GM06990 (cell line): ENCODE measurements around the gene SLC12A5.

ENCODE experiments used
- DNase-seq: peaks from one replicate; pipeline ENCODE4 v3.0.0-alpha.2; 2011; ENCODE audit not compliant: insufficient read length; ENCODE audit errors: extremely low read depth
- H3K27me3 ChIP-seq: replicated peaks from 2 replicates; pipeline ENCODE4 v1.6.0; 2011; ENCODE audit warnings: low read length; ENCODE audit not compliant: control insufficient read depth, insufficient read depth
- H3K36me3 ChIP-seq: 2 replicates; pipeline ENCODE4 v1.5.1; 2011; ENCODE audit warnings: low read length; ENCODE audit not compliant: control insufficient read depth, insufficient read depth
- H3K4me3 ChIP-seq: replicated peaks from 2 replicates; pipeline ENCODE4 v1.5.1; 2011; ENCODE audit warnings: low read depth, mild to moderate bottlenecking, control low read depth, low read length
- TF ChIP-seq, protein P1 (sequence below): IDR thresholded peaks from 2 replicates; pipeline ENCODE4 v1.5.1; 2011; ENCODE audit warnings: low read length, control low read depth, mild to moderate bottlenecking, inconsistent platforms; ENCODE audit not compliant: insufficient read depth, poor library complexity, severe bottlenecking

The SLC12A5 gene

DNA sequence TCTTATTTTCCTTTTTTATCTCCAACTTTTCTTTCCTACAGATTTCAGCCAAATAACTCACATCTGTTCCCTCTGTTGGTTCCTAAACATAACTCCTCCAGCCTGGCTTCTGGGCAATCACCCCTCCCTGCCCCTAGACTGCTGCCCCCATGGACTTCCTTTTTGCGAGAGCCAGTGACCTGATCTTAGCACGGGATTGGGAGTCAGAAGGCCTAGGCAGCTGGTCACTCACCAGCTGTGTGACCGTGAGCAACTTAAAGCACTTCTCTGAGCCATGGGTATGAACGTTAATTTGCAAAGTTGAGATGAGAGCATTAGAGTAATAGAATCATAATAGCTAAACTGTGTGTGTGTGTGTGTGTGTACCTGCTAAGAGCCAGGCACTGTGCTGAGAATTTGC lies 24.8 kb upstream of the SLC12A5 start:
- TF ChIP-seq, protein P1, sequence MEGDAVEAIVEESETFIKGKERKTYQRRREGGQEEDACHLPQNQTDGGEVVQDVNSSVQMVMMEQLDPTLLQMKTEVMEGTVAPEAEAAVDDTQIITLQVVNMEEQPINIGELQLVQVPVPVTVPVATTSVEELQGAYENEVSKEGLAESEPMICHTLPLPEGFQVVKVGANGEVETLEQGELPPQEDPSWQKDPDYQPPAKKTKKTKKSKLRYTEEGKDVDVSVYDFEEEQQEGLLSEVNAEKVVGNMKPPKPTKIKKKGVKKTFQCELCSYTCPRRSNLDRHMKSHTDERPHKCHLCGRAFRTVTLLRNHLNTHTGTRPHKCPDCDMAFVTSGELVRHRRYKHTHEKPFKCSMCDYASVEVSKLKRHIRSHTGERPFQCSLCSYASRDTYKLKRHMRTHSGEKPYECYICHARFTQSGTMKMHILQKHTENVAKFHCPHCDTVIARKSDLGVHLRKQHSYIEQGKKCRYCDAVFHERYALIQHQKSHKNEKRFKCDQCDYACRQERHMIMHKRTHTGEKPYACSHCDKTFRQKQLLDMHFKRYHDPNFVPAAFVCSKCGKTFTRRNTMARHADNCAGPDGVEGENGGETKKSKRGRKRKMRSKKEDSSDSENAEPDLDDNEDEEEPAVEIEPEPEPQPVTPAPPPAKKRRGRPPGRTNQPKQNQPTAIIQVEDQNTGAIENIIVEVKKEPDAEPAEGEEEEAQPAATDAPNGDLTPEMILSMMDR: no peak
- H3K4me3 ChIP-seq: no peak overlapping the region
- no peaks in the 10 kb centered on the region for H3K36me3 ChIP-seq
- H3K27me3 ChIP-seq: no peaks in the 10 kb centered on the region
- DNase-seq: no peak

DNA sequence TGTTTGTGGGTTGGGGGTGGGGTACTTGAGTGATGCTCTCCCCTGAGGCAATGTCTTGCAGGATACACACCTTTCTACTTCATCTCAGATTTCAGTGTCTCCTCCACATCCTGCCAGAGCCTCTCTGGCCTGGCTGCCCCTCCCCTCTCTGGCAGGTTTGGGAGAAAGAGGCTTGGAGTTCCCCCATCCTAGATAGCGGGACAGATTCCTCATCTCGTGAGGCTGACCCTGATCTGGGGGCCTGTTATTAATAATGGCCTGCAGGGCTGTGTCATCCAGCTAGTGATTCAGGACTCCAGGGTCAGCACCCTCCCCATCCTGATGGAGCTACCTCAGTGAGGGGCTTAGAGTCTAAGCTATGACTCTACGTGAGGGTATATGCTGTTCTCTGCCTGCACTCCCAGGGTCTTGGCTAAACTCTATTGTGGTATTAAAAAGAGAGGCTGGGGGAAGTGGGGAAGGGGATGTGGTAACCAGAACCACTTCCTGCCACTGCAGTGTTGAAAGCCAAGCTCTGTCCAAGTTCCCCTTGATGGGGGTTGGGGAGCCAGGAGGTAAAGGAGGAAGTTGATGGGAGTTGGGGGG lies 24.0 kb upstream of the SLC12A5 start:
- no peaks in the 10 kb centered on the region for H3K27me3 ChIP-seq
- no peaks in the 10 kb centered on the region for H3K36me3 ChIP-seq
- TF ChIP-seq, protein P1: no peak
- no peak for DNase-seq
- H3K4me3 ChIP-seq: no peak overlapping the region

DNA sequence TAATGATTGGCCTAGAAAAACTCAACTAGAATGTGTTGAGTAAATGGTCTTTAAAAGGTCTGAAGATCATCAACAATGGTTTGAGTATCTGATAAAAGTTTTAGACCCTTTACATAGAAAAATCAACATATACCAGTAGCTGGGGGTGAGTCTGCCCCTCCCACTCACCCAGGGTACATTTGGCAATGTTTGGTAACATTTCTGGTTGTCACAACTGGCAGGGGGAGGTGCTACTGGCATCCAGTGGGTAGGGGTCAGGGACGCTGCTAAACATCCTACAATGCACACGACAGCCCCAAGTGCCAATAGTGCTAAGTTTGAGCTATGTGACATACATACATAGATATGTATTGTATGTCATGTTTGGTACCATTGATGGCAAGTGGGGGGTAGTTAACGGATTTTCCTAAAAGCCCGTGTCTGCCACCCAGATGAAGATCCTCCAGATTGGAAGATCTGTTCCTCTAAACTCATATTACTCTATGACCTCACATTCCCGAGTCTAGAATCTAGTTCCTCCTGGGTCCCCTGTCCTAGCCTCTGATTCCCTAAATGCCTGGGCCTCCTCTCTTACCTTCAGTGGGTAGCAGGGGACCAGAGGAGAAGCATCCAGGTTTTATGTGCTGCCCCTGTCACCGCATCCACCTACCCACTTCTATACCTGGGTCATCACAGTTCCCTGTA lies 22.9 kb upstream of the SLC12A5 start:
- H3K27me3 ChIP-seq: no peaks in the 10 kb centered on the region; the same call in 1 of the 2 replicates
- H3K4me3 ChIP-seq: no peak overlapping the region
- TF ChIP-seq, protein P1: no peak
- H3K36me3 ChIP-seq: no peaks in the 10 kb centered on the region
- no peak for DNase-seq

DNA sequence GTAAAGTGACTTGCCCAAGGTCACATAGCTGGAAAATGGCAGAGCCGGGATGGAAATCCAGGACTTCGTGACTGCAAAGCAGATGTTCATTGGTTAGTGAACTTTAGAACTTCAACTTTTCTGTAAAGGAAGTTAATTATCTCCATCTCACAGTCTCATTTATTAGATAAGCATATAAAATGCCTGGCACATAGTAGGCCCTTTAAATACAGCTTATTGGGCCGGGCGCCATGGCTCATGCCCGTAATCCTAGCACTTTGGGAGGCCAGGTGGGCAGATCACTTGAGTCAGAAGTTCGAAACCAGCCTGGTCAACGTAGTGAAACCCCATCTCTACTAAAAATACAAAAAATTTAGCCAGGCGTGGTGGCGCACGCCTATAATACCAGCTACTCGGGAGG lies 22.1 kb upstream of the SLC12A5 start:
- TF ChIP-seq, protein P1: no peak
- no peak for DNase-seq
- no peak overlapping the region for H3K4me3 ChIP-seq
- no peaks in the 10 kb centered on the region for H3K36me3 ChIP-seq
- no peaks in the 10 kb centered on the region; the same call in 1 of the 2 replicates for H3K27me3 ChIP-seq

DNA sequence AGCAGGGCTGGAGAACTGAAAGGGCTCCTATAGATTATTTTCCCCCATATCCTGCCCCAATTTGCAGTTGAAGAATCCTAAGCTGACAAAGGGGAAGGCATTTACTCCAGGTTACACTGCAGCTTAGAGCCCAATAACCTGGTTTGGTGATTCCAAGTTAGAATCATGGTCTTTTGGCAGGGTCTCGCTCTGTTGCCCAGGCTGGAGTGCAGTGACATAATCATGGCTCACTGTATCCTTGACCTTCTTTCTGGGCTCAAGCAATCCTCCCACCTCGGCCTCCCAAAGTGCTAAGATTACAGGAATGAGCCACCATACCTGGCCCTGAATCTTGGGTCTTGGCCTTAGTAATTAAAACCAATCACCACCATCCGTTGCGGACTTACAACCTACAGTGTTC lies 21.3 kb upstream of the SLC12A5 start:
- Histone ChIP-seq H3K4me3 (no peak overlapping the region), H3K36me3 (no peaks in the 10 kb centered on the region), H3K27me3 (no peaks in the 10 kb centered on the region; the same call in 1 of the 2 replicates)
- TF ChIP-seq, protein P1: no peak
- DNase-seq: no peak

DNA sequence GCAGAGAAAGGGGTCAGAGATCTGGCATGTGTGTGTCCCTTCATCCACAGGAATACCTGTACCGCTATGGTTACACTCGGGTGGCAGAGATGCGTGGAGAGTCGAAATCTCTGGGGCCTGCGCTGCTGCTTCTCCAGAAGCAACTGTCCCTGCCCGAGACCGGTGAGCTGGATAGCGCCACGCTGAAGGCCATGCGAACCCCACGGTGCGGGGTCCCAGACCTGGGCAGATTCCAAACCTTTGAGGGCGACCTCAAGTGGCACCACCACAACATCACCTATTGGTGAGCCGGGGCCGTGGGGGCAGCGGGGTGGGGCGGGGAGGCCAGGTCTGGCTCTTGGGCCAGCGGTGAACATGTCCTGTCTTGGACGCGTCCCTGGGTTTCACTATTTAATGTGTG lies 19.2 kb upstream of the SLC12A5 start:
- H3K27me3 ChIP-seq: no peaks in the 10 kb centered on the region; the same call in 1 of the 2 replicates
- DNase-seq: no peak
- no peaks in the 10 kb centered on the region for H3K36me3 ChIP-seq
- H3K4me3 ChIP-seq: no peak overlapping the region
- TF ChIP-seq, protein P1: no peak
